CMK (cell line): ENCODE measurements around the gene KCNH5.

Experiments used
- DNase-seq: peaks from one replicate; pipeline ENCODE4 v3.0.0-alpha.2; 2010; ENCODE audit warnings: low read depth

The KCNH5 gene

DNA sequence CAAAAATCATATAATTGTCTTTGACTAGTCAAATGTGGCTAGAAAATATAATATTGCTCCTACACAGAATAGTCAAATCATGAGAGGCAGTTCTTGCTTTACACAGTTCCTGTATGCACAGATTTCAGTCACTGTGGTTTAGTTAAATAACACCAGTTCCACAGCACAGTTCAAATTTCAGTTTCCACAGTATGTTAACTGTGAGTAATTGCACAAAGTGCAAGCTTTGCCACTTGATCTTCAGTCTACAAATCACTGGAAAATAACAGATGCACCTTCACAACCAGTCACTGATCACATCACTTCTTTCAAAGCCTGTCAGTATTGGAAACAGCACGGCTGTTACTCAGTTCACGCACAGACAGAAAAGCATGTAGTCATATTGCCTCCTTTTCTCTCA lies 38.7 kb downstream of the KCNH5 start:
- DNase-seq = no peak

DNA sequence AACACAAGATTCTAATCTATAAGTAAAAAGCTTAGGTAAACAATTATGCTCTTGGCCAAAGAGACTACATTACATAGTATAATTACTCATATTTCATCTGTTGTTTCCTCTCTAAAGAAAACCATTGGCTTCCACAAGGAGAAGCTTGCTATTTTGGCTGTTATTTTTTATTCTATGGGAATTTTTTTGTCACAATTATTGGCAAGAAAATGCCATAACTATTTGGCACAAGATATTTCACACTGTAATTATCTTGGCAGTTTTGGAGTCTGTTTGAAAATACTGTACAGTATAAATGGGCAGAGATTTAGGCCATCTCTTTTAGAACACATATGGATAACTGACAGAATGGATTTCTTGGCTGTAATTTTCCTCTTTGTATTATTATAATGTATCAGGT lies 51.2 kb downstream of the KCNH5 start:
- no peak for DNase-seq

DNA sequence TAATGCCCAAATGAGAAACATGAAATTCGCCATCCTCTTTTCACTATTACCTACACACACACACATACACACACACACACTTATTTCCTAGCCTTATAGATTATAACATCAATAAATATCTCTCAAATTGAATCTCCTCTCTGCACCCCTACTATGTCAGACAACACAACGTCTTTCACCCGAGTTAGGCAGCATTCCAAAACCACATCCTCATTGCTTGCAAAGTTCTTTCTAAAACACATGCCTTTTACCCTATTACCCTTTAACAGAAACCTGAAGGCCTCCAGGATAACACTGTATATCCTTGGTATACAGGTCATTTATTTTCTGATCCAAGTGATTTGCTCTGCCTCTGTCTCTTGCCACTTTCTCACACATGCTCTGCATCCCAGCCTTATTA lies 56.3 kb downstream of the KCNH5 start:
- no peak for DNase-seq

- DNase-seq = no peak
Observed at GRCh38 chr14:62983821-62984220, 61.4 kb downstream of the KCNH5 start.

- no peak for DNase-seq
Observed at GRCh38 chr14:62980693-62981092, 64.6 kb downstream of the KCNH5 start.

DNA sequence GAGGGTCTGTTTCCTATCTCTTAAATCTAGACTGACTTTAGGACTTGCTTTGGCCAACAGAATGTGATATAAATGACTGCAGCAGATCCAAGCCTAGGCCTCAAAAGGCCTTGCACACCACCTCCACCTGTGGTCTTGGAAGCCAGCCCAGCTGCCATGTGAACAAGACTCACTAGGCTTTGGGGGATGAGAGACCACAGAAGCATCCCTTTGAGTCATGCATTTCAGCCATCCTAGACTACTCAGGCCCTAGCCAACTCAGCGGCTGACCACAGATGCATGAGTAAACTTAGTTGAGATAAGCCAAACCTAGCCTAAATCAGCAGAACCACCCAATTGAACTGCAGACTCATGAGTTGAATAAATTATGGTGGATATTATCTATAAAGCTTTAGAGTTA lies 87.7 kb downstream of the KCNH5 start:
- DNase-seq = no peak

DNA sequence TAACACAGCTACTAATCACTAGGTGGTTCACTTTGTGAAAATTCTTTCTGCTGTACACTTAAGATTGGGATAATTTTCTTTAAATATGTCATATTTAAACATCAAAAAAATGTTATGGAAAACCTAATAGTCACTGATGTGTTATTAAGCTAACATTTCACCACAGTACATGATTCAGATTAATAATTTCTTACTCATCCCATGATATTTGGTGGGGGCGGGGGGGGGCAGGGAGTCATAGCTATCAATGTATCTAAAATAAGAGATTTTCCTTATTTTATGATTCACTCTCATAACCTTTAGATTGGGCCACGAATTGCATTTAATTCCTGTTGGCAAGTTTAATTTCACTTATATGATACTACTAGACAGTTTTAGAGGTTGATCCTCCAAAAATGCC lies 88.8 kb downstream of the KCNH5 start:
- DNase-seq = no peak

DNA sequence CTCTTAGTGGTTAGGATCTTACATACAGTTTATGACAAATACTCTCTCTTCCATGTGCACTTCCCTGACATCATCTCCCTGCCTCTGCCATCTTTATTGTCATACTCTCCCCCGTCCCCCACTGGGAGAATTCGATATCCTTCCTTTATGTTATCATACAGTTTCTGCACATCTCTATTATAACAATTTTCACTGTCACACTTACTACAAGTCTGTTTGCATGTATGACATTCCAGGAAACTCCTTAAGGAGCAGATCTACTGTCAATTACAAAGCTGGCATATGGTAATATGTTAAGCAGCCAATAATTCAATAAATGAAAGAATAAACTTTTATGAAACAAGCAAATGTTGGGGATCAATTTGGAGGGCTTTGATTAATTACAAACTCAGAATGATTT lies 91.1 kb downstream of the KCNH5 start:
- DNase-seq = no peak

DNA sequence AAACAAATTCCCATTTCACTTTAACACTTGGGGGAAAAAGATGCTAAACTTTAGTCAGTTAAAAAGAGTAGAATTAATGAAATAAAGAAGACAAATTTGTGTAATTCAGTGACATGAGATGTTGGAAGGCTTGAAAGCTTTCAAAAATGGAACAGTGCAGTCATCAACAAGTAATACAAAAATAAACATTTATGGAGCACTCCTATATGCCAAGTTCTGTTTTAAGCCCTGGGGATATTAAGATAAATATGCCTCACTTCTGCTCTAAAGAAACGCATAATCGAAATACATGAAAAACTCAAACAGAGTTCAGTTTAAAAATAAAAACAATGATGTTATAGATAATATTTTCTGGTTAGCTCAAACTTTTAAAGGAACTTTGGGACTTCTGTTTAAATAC lies 93.0 kb downstream of the KCNH5 start:
- no peak for DNase-seq

GRCh38 chr14:62947301-62947700 lies 98.0 kb downstream of the KCNH5 start:
- DNase-seq = no peak

DNA sequence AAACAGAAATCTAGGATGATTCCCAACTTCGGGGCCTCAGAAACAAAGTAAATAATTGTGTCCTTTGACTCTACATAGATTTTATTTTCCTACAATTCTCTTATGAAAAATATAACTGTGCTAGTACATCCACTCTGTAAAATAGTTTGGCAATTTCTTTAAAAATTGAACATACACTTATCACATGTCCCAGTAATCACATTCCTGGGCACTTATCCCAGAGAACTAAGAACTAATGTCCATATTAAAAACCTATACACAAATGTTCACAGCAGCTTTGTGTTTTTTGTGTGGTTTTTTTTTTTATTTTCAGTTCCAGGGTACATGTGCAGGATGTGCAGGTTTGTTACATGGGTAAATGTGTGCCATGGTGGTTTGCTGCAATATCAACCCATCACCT lies 99.0 kb downstream of the KCNH5 start:
- DNase-seq = no peak

DNA sequence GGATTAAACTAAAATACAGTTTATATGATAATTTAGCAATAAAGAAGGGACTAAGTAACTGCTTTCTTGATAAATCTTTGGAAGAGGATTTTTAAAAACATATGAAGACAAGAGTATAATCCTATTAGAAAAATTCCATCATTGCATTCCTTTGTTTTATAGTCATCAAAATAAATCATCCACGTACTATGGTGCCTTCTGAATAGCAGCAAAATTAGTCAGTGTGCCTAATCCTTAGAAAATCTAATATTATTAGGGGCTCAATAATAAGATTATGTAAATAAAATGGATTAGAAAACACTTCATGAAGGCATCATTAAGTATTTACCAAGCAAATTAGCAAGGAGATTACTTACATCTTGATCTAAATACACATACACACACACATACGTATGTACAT lies 102.1 kb downstream of the KCNH5 start:
- no peak for DNase-seq

DNA sequence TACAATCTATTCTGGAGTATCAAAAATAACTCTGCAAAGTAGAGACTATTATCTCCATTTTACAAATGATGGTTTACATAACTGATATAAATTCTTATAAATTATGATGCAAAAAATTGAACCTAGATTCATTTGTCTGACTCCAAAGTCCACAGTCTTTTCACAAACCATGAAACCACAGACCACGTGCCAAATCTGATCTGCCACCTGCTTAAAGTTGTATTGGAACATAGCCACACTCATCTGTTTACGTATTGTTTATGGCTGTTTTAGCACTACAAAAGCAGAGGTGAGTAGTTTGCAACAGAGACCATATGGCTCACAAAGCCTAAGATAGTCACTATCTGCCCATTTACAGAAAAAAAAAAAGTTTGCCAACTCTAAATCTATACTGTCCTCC lies 105.3 kb downstream of the KCNH5 start:
- DNase-seq = no peak

GRCh38 chr14:62938778-62939177 lies 106.5 kb downstream of the KCNH5 start:
- DNase-seq = no peak

- DNase-seq = no peak
Observed at GRCh38 chr14:62934439-62934838, 110.8 kb downstream of the KCNH5 start.

DNA sequence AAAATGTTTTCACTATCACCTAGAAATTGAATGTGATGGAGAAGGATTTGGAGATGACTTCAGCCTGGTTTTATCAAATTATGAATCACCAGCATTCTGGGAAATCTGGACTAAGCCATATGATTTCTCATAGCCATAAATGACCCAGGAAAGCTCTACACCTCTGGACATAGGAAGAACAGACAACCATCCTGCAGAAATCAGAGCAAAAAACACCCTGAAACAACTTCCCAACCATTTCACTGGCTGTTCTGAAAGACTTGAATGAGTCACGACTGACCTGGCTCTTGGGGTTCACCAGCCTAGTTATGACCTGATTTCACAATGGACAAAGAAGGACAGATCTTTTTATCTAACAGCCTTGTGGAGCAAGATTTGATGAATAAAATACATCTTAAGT lies 123.8 kb downstream of the KCNH5 start:
- no peak for DNase-seq

DNA sequence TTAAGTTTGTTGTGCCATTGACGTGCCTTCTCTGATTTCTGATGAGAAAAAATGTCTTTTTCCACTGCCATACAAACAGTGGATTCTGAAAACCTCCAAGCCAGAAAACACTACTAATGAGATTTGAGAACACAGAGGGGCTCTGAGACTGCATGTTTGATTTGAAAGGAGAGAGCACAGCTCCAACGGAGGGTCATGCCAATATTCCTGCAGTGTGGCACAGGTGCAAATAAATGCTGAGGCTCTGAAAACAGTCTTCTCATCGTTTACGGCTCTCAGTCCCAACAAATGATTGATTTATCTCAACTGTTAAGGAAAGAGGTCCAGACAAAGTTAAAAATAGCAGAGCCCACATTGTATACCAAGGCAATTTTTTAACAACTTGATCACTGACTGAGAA lies 128.7 kb downstream of the KCNH5 start:
- DNase-seq = no peak

DNA sequence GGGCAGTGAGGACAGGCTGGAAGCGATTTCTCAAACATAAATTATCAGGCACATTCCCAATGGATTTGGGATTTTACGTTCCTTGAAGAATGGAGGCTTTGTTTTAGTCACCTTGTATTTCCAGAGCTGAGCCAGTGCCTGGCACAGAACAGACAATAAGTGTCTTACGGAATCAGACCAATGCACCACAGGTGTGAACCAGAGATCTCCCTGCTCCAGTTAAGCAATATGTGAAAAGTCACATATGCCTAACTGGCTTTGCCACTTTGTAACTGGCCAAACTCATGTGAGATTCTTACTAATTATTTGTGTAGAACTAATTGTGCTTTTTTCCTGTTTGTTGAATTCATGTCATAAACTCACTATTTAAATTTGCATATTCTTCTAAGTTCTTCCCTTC lies 130.4 kb downstream of the KCNH5 start:
- no peak for DNase-seq

DNA sequence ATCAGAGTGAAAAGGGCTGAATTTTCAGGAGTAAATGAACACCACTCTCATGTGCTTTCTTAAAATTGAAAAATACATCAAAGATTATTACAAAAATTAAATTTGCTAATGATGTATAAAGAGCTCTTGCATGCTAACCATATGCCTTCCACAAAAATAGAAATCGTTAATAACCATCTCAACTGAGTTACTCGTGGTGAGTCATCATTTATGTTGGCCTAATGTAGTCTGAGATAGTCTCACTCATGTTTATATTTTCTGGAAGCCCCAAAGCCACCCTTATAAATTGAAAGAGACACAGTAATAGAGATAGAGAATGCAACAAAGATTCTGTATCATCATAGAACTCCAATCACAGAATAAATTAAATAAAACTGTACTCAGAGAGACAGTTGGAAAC lies 131.2 kb downstream of the KCNH5 start:
- DNase-seq = no peak

GRCh38 chr14:62908506-62908905 lies 136.8 kb downstream of the KCNH5 start:
- DNase-seq = no peak

DNA sequence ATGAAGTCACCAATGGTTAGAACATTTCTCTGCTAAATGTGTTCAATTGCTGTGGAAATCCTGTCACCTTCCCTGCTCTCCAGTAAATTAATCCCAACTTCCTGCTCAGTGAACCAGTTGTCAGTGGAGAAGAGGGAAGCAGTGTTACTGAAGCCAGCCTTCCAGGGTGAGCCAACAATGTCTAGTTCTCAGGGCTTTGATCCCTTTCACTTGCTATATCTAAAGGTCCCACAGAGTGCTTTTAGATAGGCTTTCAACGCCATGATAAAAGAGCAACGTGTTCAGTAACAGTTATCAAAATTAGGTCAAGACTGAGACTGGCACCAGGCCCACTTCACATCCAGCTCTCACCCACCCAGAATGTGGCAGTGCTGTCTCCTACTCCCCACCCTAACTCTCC lies 139.7 kb downstream of the KCNH5 start:
- DNase-seq = no peak

GRCh38 chr14:62897771-62898170 lies 147.5 kb downstream of the KCNH5 start:
- DNase-seq = no peak

DNA sequence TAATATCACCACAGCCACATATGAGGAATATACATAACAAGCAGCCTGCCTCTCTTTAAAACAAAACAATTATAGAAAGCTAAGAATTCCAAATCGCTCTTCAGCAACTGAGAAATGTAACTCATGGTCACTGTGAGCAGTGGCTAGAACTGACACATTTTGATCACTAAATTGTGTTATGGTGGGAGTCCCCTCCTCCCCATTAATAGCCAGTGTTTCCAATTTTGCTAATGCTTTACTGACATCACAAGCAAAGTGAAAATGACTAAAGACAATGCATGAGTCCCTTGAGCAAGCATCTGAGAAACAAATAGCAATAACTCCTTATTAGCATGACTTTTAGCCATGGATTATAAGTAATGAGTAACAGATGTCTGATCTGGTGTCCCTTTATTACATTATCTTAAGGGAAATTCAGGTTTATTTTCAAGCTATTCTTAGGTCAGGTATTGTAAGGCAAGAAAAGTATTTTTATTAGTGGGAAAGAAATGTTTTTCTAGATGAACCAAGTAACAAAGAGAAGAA lies 148.3 kb downstream of the KCNH5 start:
- no peak for DNase-seq

- DNase-seq = no peak
Observed at GRCh38 chr14:62894736-62895135, 150.5 kb downstream of the KCNH5 start.

- no peak for DNase-seq
Observed at GRCh38 chr14:62889364-62889763, 155.9 kb downstream of the KCNH5 start.
